Brain pericyte (primary cell): ENCODE data around the gene JAM3.
"Not testable (repeated sequence)": the region's sequence is repeated elsewhere in the genome, so short reads cannot be mapped to it uniquely, and the experiment has no call there.

Experiments used
- DNase-seq: peaks from one replicate; pipeline ENCODE4 v3.0.0-alpha.2; 2012; ENCODE audit warnings: low read depth, low spot score

JAM3 gene

DNA sequence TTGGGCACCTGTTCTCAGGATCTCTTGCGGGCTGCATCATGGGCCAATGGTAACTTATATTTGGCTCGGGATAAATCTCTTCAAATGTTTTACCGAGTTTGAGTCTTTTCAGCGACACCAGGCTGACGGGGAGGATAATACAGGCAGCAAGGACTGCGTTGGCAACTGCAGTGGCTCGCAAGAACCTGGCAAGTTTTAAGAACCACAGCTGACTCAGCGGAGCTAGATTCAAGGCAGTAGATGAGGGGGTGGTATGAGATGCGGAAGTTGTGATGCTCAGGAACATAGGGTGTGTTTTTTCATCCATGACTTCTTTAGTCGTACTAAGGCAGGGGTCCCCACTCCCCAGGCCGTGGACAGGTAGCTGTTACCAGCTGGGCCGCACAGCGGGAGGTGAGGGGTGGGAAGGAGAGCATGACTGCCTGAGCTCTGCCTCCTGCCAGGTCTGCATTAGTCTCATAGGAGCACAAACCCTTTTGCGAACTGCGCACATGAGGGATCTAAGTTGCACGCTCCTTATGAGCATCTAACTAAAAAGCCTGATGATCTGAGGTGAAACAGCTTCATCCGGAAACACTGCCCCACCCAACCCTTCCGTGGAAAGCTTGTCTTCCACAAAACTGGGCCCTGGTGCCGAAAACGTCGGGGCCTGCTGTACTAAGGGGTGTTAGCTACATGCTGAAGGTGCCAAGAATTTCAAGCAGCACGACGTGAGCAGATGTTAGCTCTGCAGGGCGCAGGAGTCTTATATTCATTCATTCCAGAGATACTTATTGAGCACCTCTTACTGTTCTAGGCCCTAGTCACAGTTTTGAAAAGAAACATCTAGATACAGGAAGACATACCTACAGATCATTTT, 6.4 kb upstream of the JAM3 start:
- no peak for DNase-seq

DNA sequence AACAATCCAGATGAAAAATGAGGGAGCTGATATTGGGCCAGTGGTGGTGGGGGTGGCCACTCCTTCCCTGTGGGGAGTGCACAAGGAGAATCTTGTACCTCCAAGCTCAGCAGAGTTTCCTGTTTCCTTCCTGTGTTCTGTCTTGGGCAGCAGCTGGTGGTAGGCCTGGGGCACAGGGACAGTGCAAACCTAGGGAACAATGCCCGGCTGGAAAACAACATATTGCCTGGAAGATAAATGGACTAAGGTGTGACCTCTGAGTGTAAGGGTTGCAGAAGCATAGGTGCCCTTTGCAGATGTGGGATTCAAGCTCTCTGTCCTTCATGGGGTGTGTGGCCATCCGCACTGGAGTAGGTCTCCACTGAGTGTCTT, 5.8 kb upstream of the JAM3 start:
- no peak for DNase-seq

DNA sequence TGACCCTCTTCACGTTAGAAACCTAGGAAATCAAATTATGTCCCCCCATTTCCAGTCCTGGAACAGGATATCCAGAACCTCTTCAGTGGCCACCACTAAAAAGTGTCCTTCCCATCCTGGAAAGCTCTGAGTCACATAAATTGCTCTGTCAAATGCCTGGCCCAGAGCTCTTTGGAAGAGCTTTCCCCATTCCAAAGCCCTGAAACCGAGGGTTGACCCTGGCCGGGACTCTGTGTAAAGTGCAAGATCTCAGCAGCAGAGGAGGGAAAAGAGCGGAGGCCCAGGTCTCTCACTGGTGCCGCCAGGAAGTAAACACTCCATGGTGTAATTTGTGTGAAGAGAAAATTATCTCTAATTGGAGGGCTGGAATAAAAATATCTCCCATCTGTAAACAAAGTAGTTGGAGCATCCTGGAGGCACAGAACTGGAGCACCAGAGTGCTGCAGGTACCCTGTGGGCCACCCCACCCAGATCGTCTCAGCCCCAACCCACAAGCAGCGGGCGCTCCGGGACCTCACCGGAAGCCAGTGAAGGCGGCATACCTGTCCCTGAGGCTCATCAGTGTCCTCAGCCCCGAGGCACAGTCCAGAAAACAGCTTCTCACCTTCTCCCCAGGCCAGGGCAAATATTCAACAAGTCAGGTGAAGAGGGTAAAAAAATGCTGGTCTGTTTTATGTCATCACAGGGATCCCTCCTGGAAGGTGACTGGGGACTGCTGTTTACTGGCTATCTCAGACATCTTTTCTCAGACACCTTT, 4.7 kb upstream of the JAM3 start:
- DNase-seq = no peak

DNA sequence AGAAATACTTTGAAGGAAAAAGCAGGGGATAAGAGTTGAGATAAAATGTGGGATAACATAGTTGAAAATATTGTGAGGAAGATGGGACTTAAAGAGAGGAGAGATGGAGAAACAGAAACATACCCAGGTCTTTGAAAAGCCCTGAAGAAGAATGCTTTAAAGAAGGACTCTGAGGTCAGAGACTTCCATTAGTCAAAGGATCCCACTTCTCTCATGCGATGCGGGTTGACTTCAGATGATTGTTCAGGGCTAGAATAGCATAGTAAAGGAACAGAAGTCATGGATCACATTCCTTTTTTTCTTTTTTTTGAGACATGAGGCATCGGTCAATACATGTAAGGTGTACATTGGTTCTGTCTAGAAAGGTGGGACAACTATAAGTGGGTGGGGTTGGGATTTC, 3.5 kb upstream of the JAM3 start:
- DNase-seq = no peak

DNA sequence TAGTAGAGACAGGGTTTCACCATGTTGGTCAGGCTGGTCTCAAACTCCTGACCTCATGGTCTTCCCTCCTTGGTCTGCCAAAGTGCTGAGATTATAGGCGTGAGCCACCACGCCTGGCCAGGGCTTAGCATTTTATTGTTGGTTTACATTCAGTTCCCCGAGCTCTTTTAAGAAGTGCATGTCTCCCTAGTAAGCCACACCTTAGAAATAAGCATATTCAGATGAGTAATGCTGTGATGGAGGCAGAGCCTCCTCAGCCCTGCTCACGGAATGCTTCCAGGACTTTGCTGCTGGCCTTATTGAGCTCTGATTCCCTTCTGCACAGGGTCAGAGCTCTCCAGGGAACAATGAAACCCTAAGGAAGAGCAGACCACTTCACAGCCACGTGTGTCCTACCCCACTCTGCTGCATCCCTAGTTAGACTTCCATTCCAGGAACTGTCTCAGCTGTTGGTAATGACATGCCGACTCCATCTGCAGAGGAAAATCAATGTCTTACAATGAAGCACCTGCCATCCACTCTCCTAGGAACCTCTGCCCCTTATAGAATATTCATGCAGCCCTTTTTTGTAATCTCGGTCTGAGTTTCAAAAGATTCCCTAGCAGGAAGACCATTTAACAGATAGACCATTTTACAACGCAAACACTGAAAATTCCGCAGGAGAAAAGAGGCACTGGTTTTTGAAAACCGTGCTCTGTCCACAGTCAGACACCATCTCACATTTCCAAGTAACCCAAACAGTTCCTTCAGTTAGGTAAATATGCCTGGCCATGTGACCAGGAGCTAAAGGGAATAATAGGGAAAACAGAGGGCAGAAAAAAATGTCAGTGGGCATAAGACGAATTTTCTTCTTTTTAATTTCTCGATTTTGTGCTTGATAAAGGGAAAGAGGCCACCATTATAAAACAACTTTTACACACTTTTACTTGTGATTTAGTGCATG, 1.7 kb upstream of the JAM3 start:
- DNase-seq = no peak

DNA sequence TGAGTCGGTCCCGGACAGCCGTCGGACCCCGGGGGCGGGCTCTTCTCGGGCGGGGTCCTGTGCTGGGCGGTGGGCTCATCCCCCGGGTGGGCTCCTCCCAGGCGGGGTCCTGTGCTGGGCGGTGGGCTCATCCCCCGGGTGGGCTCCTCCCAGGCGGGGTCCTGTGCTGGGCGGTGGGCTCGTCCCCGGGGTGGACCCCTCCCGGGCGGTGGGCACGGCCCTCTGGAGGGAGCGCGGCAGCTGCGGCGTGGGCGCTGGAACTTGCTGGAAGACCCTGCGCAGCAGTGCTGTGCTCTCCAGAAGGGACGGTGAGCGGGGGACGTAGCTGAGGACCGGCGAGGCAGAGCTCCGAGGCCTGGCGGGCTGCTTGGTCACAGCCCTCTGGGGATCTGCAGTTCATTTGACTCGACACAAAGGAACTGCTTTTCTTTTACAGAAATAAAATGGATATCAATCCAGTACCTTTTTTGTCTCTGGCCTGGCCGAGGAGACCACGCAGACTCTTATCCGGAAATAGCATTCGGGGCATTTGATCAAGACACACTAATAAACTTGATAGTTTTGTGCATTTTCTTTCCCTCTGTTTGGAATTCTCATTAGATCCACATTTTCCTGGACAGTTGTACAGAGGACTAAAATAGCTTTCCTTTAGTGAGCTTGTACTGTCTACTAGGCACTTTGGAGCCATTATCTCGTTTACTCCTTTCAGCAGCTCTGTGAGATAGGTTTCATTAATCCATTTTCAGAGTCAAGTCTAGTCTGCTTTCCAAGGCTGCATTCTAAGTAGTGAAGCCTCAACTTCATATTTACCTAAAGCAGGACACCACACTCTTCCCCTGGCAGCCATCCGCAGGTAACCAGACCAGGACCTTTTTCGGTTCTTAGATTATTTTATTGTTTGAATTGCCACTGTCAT, 812 bp downstream of the JAM3 start:
- no peak for DNase-seq

DNA sequence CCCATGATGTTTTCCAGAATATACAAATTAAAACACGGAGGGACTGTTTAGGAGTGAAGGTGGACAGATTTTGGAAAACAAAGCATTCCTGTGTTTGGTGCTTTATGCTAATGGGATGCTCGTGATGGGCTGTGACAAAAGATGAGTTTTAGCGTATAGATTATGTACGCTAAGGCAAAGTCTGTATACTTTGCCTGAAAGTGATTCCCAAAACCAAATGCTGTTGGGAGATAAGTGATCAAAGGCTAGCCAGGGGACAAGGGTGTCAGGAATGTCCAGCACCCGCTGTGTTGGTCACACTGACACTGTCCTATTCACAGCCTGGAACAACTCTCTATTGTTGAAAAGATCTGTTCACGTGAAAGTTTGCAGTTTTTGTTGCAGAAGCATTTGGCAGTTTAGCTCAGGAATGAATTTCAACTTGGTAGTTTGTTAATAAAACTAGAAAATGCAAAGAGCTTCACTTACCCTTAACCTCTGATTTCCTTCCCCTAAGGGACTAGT, 1.5 kb downstream of the JAM3 start:
- no peak for DNase-seq

DNA sequence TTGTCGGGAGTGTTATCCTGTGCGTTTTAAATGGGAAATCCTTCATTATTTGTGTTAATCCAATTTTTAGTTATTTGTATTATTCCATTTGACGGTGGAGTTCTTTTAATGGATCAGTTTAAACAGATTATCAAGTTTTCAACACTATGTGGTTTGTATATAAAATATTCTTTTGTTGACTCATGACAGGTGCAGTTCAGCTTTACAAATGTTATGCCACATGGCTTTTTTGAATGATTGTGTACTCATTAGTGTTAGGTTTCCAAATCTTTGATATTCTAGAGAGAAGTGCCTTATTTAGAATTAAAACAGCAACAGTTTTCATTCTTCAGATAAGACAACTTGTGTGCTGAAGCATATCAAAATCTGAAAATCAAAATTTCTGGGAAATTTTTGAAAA, 2.4 kb downstream of the JAM3 start:
- no peak for DNase-seq

DNA sequence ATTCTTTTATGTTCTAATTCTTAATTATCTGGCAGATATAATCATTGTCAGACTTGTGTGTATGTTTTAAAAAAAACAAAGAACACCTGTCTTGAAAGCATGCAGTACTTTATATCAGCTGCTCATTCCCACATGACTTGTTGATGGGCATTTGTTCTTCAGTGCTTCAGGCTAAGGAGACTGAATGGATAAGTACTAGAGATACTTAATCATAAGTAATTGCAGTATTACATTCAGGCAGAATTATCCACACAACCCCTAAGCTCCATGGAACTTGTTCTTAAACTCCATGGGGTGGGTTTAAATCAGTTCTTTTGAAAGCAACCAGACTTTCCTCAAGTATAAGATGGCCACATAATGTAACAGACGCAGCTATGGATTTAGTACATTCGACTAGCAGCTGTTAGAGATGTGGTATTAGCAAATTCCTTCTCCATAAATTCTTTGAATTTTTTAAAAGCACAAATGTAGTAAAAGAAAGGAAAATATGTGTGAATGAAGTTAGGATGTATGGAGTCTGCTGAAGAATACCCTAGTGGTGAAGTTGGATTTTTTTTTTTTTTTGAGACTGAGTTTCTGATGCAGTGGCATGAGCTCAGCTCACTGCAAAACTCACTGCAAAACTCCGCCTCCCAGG, 3.0 kb downstream of the JAM3 start:
- DNase-seq = no peak

DNA sequence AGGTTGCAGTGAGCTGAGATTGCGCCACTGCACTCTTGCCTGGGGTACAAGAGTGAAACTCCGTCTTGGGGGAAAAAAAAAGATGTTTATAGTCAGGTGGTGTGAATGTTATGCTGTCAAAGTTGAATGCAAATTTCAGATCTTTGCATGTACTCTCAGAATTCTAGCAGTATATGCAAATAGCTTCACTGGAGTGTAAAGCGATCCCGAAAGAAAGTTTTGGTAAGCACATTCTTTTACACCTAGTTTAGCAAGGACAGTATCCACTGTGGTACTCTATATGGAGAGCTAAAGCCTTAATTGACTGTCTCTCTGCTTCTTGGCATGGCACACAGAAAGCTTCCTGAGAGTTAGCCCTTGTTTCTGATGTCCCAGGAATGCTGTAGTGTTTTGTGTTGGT, 4.0 kb downstream of the JAM3 start:
- no peak for DNase-seq

DNA sequence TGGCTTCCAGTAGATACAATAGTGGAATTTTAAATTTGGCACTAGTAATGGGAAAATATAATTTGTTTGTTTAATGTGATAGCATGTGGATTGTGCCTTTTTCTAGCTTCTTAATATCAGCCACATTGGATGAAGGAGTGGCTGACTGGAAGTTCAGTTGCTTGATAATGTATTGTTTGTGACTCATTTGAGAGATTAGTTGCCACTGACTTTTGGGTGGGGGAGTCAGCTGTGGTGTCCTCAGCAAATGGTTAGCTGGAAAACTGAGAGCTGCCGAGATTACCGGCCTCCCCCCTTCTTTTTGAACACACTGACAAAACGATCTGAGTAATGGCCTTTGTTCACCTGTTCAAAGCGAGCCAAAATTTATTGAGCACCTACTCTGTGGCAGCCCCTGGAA, 5.5 kb downstream of the JAM3 start:
- DNase-seq = no peak

DNA sequence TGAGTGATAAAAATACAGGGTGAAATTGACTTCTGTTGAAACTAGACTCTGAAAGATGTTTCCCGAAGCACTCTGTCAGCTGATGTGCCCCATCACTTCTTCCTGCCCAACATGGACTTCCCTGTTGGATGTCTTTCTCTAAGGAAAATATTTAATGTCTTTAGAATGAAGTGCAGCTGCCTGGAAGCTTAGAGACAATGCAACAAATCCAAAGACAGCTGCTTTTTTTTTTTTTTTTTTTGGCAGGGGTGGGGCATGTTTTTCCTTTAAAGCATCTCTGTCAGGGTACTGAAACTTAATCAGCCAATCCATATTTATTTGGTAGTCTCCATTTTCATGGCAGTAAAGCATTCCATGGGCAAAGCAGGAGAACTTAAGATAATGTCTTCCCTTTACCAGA, 5.9 kb downstream of the JAM3 start:
- no peak for DNase-seq

DNA sequence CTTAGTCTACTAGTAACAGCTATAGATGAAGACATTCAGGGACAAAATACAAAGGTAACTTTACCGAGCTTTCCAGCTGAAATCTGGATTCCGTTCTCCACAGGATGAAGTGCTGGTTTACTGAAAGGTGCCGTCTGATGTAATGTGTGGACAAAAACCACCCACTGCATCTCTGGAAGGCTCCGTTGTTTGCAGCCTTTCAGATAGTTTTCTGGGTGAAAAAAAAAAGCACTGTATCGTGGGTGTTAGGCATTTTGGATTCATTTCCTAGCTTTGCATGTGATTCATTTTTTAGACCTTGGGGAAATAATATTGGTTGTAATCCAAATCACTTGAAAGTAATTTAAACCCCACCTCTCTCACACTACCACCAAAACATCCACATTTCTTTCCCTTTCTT, 10.4 kb downstream of the JAM3 start:
- no peak for DNase-seq

DNA sequence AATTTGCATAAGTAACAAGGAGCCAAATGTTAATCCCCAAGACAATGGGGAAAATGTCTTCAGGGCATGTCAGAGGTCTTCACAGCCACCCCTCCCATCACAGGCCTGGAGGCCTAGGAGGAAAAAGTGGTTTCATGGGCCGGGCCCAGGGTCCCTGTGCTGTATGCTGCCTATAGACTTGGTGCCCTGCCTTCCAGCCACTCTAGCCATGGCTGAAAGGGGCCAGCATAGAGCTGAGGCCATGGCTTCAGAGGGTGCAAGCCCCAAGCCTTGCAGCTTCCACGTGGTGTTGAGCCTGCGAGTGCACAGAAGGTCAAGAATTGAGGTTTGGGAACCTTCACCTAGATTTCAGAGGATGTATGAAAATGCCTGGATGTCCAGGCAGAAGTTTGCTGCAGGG, 12.4 kb downstream of the JAM3 start:
- not testable (repeated sequence) for DNase-seq

DNA sequence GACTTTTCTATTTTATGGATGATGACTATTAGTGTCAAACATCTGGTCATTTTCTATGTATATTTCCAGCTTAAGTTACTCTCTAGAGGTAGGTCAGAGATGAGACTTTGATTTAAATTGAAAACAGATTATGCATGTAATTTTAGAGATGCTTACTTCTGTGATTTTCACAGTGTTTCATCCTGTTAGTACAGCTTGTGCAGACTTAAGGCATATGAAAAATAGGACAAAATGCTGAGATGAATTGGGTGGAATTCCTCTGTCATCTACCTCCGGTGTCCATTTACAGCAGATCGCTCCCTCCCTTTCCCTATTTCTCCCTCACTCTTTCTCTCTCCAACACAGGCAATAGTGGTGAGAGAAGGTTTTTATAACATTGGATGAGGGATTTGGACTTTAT, 14.1 kb downstream of the JAM3 start:
- no peak for DNase-seq

DNA sequence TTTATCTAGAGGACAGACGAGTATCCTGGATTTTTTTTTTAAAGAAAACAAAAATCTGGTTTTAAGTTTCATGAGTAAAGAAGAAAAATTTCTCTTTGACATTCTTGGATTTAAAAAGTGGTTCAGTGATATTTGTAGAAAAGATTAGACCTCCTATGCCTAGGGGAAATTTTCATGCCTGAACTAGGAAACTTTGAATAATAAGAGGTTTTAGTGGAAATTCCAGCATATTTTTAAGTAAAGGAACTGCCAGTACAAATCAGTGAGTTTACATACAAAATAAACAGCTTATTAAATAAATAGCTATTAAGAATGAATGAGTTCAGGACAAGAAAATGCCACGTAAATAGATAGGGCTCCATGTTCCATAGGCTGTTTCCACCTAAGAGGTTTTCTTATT, 17.5 kb downstream of the JAM3 start:
- DNase-seq = no peak

DNA sequence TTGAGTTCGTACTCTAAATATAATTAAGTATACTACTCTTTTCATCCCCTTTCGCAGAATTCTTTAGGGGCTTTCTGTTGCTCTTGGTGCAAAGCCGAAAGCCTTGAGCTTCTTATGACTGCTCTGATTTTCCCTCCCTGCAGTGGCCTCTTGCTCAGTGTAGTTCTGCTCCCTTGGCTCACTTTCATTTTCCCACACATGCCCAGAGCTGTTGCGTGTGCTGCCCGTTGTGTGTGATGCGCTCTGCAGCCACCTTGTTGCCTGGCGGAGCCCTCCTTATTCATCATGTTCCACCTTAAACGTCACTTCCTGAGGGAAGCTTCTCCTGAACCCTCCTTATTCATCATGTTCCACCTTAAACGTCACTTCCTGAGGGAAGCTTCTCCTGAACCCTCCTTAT, 23.1 kb downstream of the JAM3 start:
- not testable (repeated sequence) for DNase-seq

DNA sequence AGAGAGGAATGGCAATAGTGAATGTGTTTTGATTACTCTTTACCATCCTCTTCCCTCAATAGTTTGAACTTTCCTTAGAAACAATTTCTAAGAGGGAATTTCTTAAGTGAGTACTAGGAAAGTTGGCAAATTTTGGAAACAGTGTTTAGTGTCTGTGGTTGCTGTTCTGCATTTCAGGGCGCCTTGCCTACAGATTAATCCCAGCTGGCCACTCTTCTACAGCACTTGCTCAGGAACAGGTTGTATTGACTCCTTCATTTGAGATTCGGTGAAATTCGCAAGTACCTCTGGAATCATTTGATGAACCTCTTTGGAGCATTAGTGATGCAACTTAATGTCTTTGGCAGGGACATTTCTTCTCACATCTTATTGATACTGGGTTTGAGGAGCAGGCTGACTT, 28.3 kb downstream of the JAM3 start:
- no peak for DNase-seq

DNA sequence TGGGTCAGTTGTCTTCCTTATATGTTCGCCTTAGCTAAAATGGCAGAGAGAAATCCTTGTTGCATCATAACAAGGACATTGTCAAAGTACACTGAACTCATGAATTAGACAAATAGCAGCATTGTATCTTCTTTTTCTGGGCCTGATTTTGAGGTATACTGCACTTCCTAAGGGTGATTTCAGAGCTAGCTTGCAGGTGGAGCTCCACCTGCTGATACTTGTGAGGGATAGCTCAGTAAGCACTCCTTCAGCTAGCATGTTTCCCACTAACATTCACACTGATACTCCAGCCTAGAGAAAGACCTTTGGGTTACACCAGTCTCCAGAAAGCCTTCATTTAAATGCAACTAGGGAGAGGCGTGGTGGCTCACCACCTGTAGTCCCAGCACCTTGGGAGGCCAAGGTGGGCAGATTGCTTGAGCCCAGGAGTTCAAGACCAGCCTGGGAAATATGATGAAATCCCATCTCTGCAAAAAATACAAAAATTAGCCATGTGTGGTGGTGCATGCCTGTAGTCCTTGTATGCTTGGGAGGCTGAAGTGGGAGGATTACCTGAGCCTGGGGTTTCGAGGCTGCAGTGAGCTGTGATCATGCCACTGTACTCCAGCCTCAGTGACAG, 29.8 kb downstream of the JAM3 start:
- no peak for DNase-seq

DNA sequence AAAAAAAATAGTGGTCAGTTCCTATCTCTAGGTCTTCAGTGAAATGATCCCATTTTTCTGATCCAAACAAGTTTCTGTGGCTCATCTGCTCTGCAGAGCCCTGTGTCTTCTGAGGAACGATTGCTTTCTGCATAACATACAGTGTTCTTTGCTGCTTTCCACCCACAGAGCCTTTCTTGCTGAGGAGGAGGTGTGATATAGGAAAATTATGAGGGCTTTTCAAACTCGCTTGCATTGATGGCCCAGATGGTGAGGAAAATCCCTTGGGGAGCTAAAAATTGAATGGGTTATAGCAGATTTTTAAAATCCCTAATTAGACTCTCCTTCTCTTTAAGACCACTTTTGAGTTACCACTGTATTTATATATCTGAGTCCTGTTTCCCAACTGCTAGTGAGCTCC, 31.3 kb downstream of the JAM3 start:
- DNase-seq = no peak
